ENCODE measurements around the gene SLC1A3.

DNA sequence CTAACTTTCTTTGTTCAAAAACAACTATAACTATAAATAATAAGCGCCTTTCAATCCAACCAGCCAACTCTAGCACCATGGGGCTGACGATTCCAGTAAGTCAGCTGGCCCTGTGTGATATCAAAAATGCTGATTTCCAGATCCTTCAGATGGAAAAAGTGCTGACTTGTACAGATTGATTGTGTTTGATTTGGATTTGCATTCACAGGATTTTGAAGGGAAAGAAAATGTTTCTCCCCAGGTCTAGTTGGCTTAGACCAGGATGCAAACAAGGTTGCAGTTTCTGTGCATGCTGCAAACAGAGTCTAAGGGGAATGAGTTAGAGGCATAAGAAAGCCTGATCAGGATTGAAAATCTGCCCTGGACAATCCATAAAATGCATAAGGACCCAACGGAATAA lies 68.9 kb downstream of the SLC1A3 start:
- TF ChIP-seq ARNT (IDR thresholded peaks at IDR 0.05), result no peak
- no peak for TF ChIP-seq FOXM1 (IDR thresholded peaks at IDR 0.05; ENCODE audit: borderline replicate concordance)
